CD4-positive, alpha-beta T cell (primary cell): ENCODE results near the gene ZNF444. TPM values are rescaled to one million over a fixed set of nuclear protein-coding genes. Genes with fewer than 3 reads are reported as not detected.
A peak's percentile ranks its signal among the peaks of the same experiment; 100 is the strongest.

ENCODE experiments used
- ATAC-seq: fragments of 200-7000 bp; cut with Tn5 transposase; one replicate; pipeline ENCODE4 v1.10.0; 2022; ENCODE audit warnings: mild to moderate bottlenecking; ENCODE audit not compliant: poor library complexity
- CTCF ChIA-PET: fragments of 350-600 bp; sonication (Branson Sonifier 250); formaldehyde crosslinking; loops from one replicate; lab custom pipeline; 2021; ENCODE audit warnings: antibody characterized with exemption, inconsistent platforms; lab: Charles Lee
- POLR2A ChIA-PET: fragments of 350-600 bp; sonication (Branson Sonifier 250); formaldehyde crosslinking; loops from one replicate; lab custom pipeline; 2021; ENCODE audit warnings: antibody characterized with exemption, inconsistent platforms; lab: Charles Lee
- DNase-seq, 14 experiments: peaks; one replicate each; pipeline ENCODE4 v3.0.0-alpha.2; 2013 to 2020; ENCODE audit warnings: mixed read lengths in 2 of 14
- H3K27ac ChIP-seq, 2 donors: one replicate each; pipeline versions ENCODE4 v1.5.1 to v1.7.0; 2013; ENCODE audit warnings: low read length in 2 of 2, low read depth in 1 of 2, mild to moderate bottlenecking in 1 of 2
- H3K27me3 ChIP-seq, 2 experiments: 1 replicate in 1 of 2; 2 replicates in 1 of 2; pipeline versions ENCODE4 v1.6.1 to v1.7.0; 2013; ENCODE audit warnings: low read length in 2 of 2, control low read depth in 1 of 2, mild to moderate bottlenecking in 1 of 2, moderate library complexity in 1 of 2; ENCODE audit not compliant: insufficient read depth in 2 of 2, control insufficient read depth in 1 of 2
- H3K36me3 ChIP-seq: one replicate; pipeline ENCODE4 v1.6.1; 2013; ENCODE audit warnings: low read length, control low read depth; ENCODE audit not compliant: insufficient read depth
- H3K4me1 ChIP-seq: one replicate; pipeline ENCODE4 v1.6.1; 2013; ENCODE audit warnings: low read length, control low read depth; ENCODE audit not compliant: insufficient read depth
- H3K4me3 ChIP-seq: one replicate; pipeline ENCODE4 v1.5.1; 2013; ENCODE audit warnings: mild to moderate bottlenecking, low read length, moderate library complexity
- H3K9me3 ChIP-seq, 2 experiments: 1 replicate in 1 of 2; 2 replicates in 1 of 2; pipeline versions ENCODE4 v1.6.1 to v1.7.0; 2013; ENCODE audit warnings: low read length in 2 of 2, mild to moderate bottlenecking in 2 of 2, control low read depth in 1 of 2, moderate library complexity in 1 of 2; ENCODE audit not compliant: control insufficient read depth in 1 of 2, insufficient read depth in 1 of 2
- H3K27ac Mint-ChIP-seq: one replicate; pipeline ENCODE4 v1.8.0; 2020; ENCODE audit warnings: mixed read lengths
- H3K27me3 Mint-ChIP-seq: one replicate; pipeline ENCODE4 v1.8.0; 2021; ENCODE audit warnings: mixed read lengths
- H3K36me3 Mint-ChIP-seq: one replicate; pipeline ENCODE4 v1.8.0; 2021; ENCODE audit warnings: low read depth, mixed read lengths
- H3K4me1 Mint-ChIP-seq: one replicate; pipeline ENCODE4 v1.8.0; 2021; ENCODE audit warnings: low read depth, mixed read lengths
- H3K4me3 Mint-ChIP-seq: one replicate; pipeline ENCODE4 v1.8.0; 2020; ENCODE audit warnings: mild to moderate bottlenecking, mixed read lengths
- H3K9me3 Mint-ChIP-seq: one replicate; pipeline ENCODE4 v1.8.0; 2020; ENCODE audit warnings: mixed read lengths
- CTCF ChIP-seq: fragments of 200-600 bp; IDR thresholded peaks from one replicate; pipeline ENCODE4 v1.8.0; 2022; ENCODE audit warnings: antibody characterized with exemption, mild to moderate bottlenecking
- intact Hi-C, 2 experiments: fragments of 100-400 bp; cut with DNase I in 1 of 2; cut with micrococcal nuclease in 1 of 2; formaldehyde crosslinking; loops; one replicate each; pipeline versions ENCODE4 v1.15.1 to v1.9.0; 2023 to 2025; cut with DNase I, micrococcal nuclease
- total RNA-seq, 174 experiments: library from RNA in 2 of 174; stranded (reverse) in 2 of 174; gene quantifications; one replicate each; pipeline ENCODE4 v1.2.3 and lab custom pipeline; 2021 to 2026

ZNF444 gene
- total RNA-seq, 2 experiments from 2014 or later = 13.5 TPM

GRCh38 chr19:56153507-56153906 is 12.4 kb downstream of the ZNF444 start:
- H3K9me3 ChIP-seq = no peaks in the 10 kb centered on the region
- H3K27me3 ChIP-seq = no peaks in the 10 kb centered on the region
- H3K36me3 Mint-ChIP-seq = peaks cover 70% of the 10 kb centered on the region
- H3K4me1 Mint-ChIP-seq = peaks cover 29% of the 10 kb centered on the region
- no peaks in the 10 kb centered on the region for H3K4me1 ChIP-seq
- peak overlapping the region; percentile 36 for H3K27ac Mint-ChIP-seq
- POLR2A ChIA-PET = interaction anchor here (1.2 kb wide), 1 partner anchor 42 kb away, joined by 3 read pairs; no protein-coding TSS in a partner anchor
- DNase-seq = no peak
- no peak overlapping the region for H3K27ac ChIP-seq
- H3K4me3 ChIP-seq = no peak overlapping the region
- TF ChIP-seq CTCF = no peak
- peaks cover 28% of the 10 kb centered on the region for H3K36me3 ChIP-seq
- H3K9me3 Mint-ChIP-seq = no peaks in the 10 kb centered on the region
- H3K4me3 Mint-ChIP-seq = no peak overlapping the region
- ATAC-seq = no peak
- intact Hi-C loops = no loop called here
- no peaks in the 10 kb centered on the region for H3K27me3 Mint-ChIP-seq
- CTCF ChIA-PET = no interaction called here

GRCh38 chr19:56155124-56155687 is 14.1 kb downstream of the ZNF444 start:
- no peaks in the 10 kb centered on the region for H3K4me1 ChIP-seq
- ChIA-PET CTCF (interaction anchor here (0.5 kb wide), 1 partner anchor 23 kb away, joined by 4 read pairs; no protein-coding TSS in a partner anchor), POLR2A (no interaction called here)
- peaks cover 22% of the 10 kb centered on the region for H3K4me1 Mint-ChIP-seq
- H3K27me3 ChIP-seq = no peaks in the 10 kb centered on the region
- no peaks in the 10 kb centered on the region for H3K9me3 Mint-ChIP-seq
- H3K36me3 ChIP-seq = peaks cover 20% of the 10 kb centered on the region
- no peak for TF ChIP-seq CTCF
- intact Hi-C loops = no loop called here
- H3K4me3 Mint-ChIP-seq = no peak overlapping the region
- no peaks in the 10 kb centered on the region for H3K9me3 ChIP-seq
- DNase-seq (peak in 1 of 14 experiments; percentile 20), ATAC-seq (no peak)
- H3K4me3 ChIP-seq = no peak overlapping the region
- peaks cover 69% of the 10 kb centered on the region for H3K36me3 Mint-ChIP-seq
- no peak overlapping the region for H3K27ac Mint-ChIP-seq
- H3K27me3 Mint-ChIP-seq = no peaks in the 10 kb centered on the region
- no peak overlapping the region for H3K27ac ChIP-seq

GRCh38 chr19:56156768-56157167 is 15.7 kb downstream of the ZNF444 start:
- Histone ChIP-seq H3K36me3 (peaks cover 22% of the 10 kb centered on the region), H3K27me3 (no peaks in the 10 kb centered on the region), H3K4me1 (no peaks in the 10 kb centered on the region), H3K4me3 (no peak overlapping the region), H3K27ac (no peak overlapping the region), H3K9me3 (no peaks in the 10 kb centered on the region)
- intact Hi-C loops = no loop called here
- POLR2A ChIA-PET = no interaction called here
- Mint-ChIP-seq H3K36me3 (peaks cover 72% of the 10 kb centered on the region), H3K9me3 (no peaks in the 10 kb centered on the region), H3K4me1 (peaks cover 19% of the 10 kb centered on the region), H3K4me3 (no peak overlapping the region), H3K27me3 (no peaks in the 10 kb centered on the region), H3K27ac (no peak overlapping the region)
- CTCF ChIA-PET = no interaction called here
- TF ChIP-seq CTCF = no peak
- ATAC-seq = no peak
- DNase-seq = no peak
